ENCODE results near the gene GTF2A1.

GTF2A1 gene

DNA sequence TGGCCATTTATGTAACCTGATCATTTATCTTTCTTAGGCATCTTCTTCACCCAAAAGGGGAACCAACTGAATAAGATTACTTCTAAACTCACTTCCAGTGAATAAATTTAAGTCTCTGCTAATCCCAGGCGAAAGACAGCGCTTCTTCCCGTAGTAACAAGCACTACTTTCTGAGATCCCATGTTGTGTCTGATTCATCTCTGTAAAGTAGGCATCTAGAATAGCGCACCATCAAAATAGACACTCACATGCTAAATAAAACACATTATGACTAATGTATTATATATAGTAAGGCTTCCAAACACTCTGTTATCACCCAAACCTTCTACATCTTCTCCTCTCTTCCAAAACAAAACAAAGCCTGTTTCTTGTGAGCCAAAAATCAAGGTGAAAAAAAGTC lies 15.1 kb downstream of the GTF2A1 start:
- Histone ChIP-seq H3K27me3 (no peaks in the 10 kb centered on the region), H3K9me3 (replicated peaks in 1 of 11) (peaks cover 16 to 36% (median 29%) of the 10 kb centered on the region in 11 experiments), H3K36me3 (peaks cover 87 to 98% (median 91%) of the 10 kb centered on the region in 11 experiments), H3K4me2 (0 out of 22 replicates have a peak overlapping the region, but pooled peaks of 1 of the 11 experiments have one; percentile 15), H4K20me1 (peaks cover 0 to 20% (median 3%) of the 10 kb centered on the region in 11 experiments; a peak in 6 of 22 replicates), H3K4me3 (no peak overlapping the region), H3K4me1 (peaks cover 18 to 38% (median 20%) of the 10 kb centered on the region in 10 experiments), H3K27ac (no peak overlapping the region), H3K9ac (no peak overlapping the region)
- TF ChIP-seq Cebpa-rat (IDR thresholded peaks at IDR 0.05), result no peak

DNA sequence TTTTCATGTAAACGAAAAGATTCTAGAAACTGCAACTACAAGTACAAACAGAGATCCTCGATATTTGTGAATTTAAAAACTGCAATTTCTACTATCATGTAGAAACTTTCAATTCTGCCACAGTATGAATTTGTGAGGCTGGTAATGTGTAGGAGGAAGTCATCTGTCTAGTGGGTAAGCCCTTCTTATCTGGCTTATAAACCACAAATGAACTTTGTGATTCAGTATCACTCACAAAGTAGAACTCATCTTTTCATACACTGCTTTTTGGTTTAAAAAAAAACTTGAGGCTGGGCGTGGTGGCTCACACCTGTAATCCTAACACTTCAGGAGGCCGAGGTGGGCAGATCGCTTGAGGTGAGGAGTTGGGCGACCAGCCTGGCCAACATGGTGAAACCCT lies 20.7 kb downstream of the GTF2A1 start:
- no peak overlapping the region for H3K27ac ChIP-seq
- peaks cover 72 to 100% (median 93%) of the 10 kb centered on the region in 11 experiments for H3K36me3 ChIP-seq

DNA sequence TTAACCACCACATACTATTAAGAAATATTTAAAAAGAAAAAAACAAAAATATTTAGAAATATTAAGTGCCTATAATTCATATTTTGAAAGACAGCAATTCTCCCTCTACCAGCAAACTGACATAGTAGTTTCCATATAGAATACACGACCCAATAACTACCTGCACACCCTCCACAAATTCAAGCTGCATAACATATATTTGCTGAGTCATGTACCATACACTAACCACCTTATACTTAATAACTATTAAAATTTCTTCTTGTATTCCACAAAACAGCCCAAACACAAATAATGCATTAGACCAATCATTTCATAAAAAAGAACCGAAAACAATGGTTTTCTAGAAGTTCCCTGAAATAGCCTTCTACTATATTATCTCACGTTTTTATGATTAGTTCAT lies 21.7 kb downstream of the GTF2A1 start:
- Histone ChIP-seq H3K27me3 (no peaks in the 10 kb centered on the region), H3K9ac (no peak overlapping the region), H3K4me1 (peaks cover 0 to 9% (median 5%) of the 10 kb centered on the region in 10 experiments; a peak in 11 of 20 replicates), H3K9me3 (replicated peaks in 1 of 11) (no peaks in the 10 kb centered on the region), H3K4me2 (no peak overlapping the region), H3K4me3 (no peak overlapping the region), H3K27ac (no peak overlapping the region), H4K20me1 (peaks cover 0 to 32% (median 0%) of the 10 kb centered on the region in 11 experiments; a peak in 6 of 22 replicates), H3K36me3 (peaks cover 76 to 100% (median 93%) of the 10 kb centered on the region in 11 experiments)
- TF ChIP-seq Cebpa-rat (IDR thresholded peaks at IDR 0.05), result no peak

More for the DNA sequence above, 20.7 kb downstream of the GTF2A1 start:
- Histone ChIP-seq H3K4me1 (peaks cover 0 to 9% (median 5%) of the 10 kb centered on the region in 10 experiments; a peak in 11 of 20 replicates), H3K9ac (no peak overlapping the region), H3K4me3 (no peak overlapping the region), H3K9me3 (replicated peaks in 1 of 11) (no peaks in the 10 kb centered on the region), H4K20me1 (peaks cover 0 to 31% (median 0%) of the 10 kb centered on the region in 11 experiments; a peak in 4 of 22 replicates), H3K27me3 (no peaks in the 10 kb centered on the region), H3K4me2 (peak overlapping the region in 5 of 11 experiments; percentile 2 to 64 (median 25); a peak in 6 of 22 replicates)
- no peak for TF ChIP-seq Cebpa-rat (IDR thresholded peaks at IDR 0.05)

DNA sequence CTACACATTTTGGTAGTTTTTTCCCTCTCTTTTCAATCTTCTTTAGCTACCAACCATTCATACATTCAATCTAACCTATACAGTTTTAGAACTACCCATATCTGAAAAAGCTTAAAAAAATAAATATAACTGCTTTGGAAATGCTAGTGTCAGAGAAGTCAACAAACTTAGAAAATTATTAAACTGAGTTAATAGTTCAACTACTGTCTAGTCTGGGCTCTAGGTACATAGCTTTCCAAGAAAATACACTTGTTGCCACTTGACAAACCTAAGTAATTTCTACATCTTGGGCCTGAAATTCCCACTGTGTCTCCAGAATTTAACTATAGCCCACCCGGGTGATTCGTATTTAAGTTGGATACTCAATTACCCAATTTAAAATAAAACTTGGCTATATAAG lies 22.1 kb downstream of the GTF2A1 start:
- no peaks in the 10 kb centered on the region for H3K27me3 ChIP-seq
- no peak overlapping the region for H3K4me3 ChIP-seq
- H3K9ac ChIP-seq, result no peak overlapping the region
- peaks cover 0 to 9% (median 5%) of the 10 kb centered on the region in 10 experiments; a peak in 11 of 20 replicates for H3K4me1 ChIP-seq
- H3K9me3 ChIP-seq (replicated peaks in 1 of 11), result no peaks in the 10 kb centered on the region
- no peak overlapping the region for H3K4me2 ChIP-seq
- no peak for TF ChIP-seq Cebpa-rat (IDR thresholded peaks at IDR 0.05)
- H4K20me1 ChIP-seq, result peaks cover 0 to 32% (median 0%) of the 10 kb centered on the region in 11 experiments; a peak in 6 of 22 replicates
- no peak overlapping the region for H3K27ac ChIP-seq
- peaks cover 77 to 100% (median 93%) of the 10 kb centered on the region in 11 experiments for H3K36me3 ChIP-seq

DNA sequence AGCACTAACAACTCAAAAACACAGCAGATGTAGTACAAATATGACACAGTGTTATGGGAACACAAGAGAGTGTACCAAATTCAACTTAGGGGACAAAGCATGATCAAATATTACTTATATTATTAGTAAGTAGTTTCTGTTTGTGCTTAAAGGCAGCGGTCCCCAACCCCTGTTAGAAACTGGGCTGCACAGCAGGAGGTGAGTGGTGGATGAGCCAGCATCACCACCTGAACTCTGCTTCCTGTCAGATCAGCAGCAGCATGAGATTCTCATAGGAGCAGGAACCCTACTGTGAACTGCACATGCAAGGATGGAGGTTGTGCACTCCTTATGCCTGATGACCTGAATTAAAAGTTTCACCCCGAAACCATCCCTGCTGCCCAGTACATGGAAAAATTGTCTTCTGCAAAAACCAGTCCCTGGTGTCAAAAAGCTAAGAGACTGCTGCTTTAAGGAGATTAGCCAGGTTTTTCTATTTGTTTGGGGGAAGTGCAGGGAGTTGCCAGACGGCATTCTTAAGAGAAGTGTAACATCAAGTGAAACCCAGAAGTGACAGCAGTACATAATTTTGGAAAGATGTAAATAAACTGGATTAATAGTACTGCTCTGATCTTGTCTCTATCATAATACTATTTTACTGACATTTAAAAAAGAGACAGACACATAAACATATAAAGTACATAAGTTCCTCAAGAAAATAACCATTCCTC lies 26.7 kb downstream of the GTF2A1 start:
- Histone ChIP-seq H3K4me1 (no peaks in the 10 kb centered on the region), H3K9me3 (replicated peaks in 1 of 11) (no peaks in the 10 kb centered on the region), H3K4me2 (no peak overlapping the region), H3K4me3 (no peak overlapping the region), H4K20me1 (peaks cover 0 to 46% (median 0%) of the 10 kb centered on the region in 11 experiments; a peak in 5 of 22 replicates), H3K36me3 (peaks cover 79 to 100% (median 99%) of the 10 kb centered on the region in 11 experiments), H3K9ac (no peak overlapping the region), H3K27me3 (no peaks in the 10 kb centered on the region), H3K27ac (no peak overlapping the region)
- no peak for TF ChIP-seq Cebpa-rat (IDR thresholded peaks at IDR 0.05)

DNA sequence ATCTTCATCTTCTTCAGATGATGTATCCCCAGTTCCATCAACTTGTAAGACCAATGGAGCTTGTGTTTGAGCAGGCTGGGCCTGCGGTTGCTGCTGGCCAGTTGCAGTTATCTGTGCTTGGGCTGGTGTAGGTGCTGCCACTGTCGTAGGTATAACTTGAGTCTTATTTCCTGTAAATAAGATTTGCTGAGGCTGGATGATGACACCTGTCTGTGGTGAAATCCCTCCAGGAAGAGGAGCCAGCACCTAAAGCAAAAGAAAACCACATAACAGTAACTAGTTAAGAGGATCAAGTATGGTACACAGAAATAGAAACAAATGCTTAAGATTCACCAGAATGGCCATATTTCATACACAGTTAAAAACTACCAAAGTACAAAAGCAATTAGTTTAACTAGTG lies 28.2 kb downstream of the GTF2A1 start:
- H3K9me3 ChIP-seq (replicated peaks in 1 of 11), result no peaks in the 10 kb centered on the region
- no peaks in the 10 kb centered on the region for H3K27me3 ChIP-seq
- no peak for TF ChIP-seq Cebpa-rat (IDR thresholded peaks at IDR 0.05)
- H3K4me1 ChIP-seq, result no peaks in the 10 kb centered on the region
- H3K4me2 ChIP-seq, result no peak overlapping the region
- peaks cover 0 to 43% (median 0%) of the 10 kb centered on the region in 11 experiments; a peak in 5 of 22 replicates for H4K20me1 ChIP-seq
- H3K9ac ChIP-seq, result no peak overlapping the region
- H3K36me3 ChIP-seq, result peaks cover 80 to 100% (median 98%) of the 10 kb centered on the region in 11 experiments
- H3K27ac ChIP-seq, result no peak overlapping the region
- no peak overlapping the region for H3K4me3 ChIP-seq

DNA sequence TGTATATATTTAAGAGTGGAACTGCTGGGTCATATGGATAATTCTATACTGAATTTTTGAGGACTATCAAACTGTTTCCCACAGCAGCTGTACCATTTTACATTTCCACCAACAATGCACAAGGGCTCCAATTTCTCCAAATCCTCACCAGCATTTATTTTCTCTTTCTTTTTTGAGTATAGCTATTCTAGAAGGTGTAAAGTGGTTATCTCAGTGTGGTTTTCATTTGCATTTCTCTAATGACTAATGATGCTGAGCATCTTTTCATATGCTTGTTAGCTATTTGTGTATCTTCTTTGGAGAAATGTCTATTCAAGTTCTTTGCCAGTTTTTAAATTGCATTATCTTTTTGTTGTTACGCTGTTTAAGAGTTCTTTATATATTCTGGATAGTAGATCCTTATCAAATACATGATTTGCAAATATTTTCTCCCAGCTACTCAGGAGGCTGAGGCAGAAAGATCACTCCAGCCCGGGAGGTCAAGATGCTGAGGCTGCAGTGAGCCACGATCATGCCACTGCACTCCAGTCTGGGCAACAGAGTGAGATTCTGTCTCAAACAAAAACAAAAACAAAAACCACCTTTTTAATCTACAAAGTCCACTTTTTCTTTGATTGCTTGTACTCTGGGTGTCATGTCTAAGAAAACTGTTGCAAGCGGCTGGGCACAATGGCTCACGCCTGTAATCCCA lies 32.8 kb downstream of the GTF2A1 start:
- Histone ChIP-seq H3K36me3 (peaks cover 82 to 100% (median 97%) of the 10 kb centered on the region in 11 experiments), H3K9me3 (replicated peaks in 1 of 11) (no peaks in the 10 kb centered on the region), H3K4me1 (peaks cover 0 to 8% (median 0%) of the 10 kb centered on the region in 10 experiments; a peak in 1 of 20 replicates), H3K4me3 (no peak overlapping the region), H3K9ac (no peak overlapping the region), H3K27me3 (no peaks in the 10 kb centered on the region), H3K27ac (no peak overlapping the region), H4K20me1 (peaks cover 0 to 45% (median 0%) of the 10 kb centered on the region in 11 experiments; a peak in 3 of 22 replicates), H3K4me2 (no peak overlapping the region)
- TF ChIP-seq Cebpa-rat (IDR thresholded peaks at IDR 0.05), result no peak

DNA sequence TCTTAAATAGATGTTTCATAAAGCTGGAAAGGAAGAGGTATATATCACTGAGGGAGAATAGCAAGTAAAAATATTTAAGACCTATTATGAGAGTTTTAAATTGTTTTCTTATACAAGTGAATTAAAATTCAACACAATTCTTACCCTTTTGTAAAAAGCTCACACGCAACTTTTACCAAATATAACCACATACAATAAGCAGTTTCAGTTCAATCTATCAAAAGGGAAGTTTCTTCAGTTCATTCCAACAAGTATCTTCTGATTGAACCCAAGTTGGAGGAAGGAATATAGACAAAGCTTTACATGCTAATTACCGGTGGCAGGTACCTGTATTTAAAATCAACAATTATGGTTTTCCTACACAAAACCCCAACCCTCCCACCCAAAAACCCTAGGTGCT lies 41.1 kb downstream of the GTF2A1 start:
- Histone ChIP-seq H3K4me3 (no peak overlapping the region), H3K4me1 (peaks cover 0 to 74% (median 0%) of the 10 kb centered on the region in 10 experiments; a peak in 6 of 20 replicates), H3K9ac (no peak overlapping the region), H3K27me3 (no peaks in the 10 kb centered on the region), H3K27ac (0 out of 22 replicates have a peak overlapping the region, but pooled peaks of 1 of the 11 experiments have one; percentile 3), H4K20me1 (peaks cover 0 to 10% (median 0%) of the 10 kb centered on the region in 11 experiments; a peak in 1 of 22 replicates), H3K36me3 (peaks cover 42 to 67% (median 49%) of the 10 kb centered on the region in 11 experiments), H3K9me3 (replicated peaks in 1 of 11) (no peaks in the 10 kb centered on the region), H3K4me2 (peak overlapping the region in 2 of 11 experiments; percentile 37 to 48; a peak in 3 of 22 replicates)
- TF ChIP-seq Cebpa-rat (IDR thresholded peaks at IDR 0.05), result no peak

DNA sequence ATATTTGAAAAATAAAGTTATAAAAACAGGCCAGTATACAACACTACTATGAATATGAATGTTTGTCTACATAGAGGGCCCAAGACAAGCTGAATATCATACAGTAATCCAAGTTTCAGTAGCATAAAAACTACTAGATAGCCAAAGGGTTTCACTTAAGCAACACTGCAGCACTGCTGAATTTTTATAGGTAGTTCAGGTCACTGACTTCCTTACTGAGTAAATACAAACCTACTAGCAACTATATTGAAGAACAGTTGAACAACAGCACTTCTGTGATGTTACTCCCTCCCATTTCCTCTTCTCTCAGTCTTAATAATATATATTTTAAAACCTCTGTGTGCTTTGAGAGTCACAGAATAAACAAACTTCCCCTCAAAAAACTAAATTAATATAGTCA lies 42.7 kb downstream of the GTF2A1 start:
- peaks cover 0 to 70% (median under 1%) of the 10 kb centered on the region in 10 experiments; a peak in 10 of 20 replicates for H3K4me1 ChIP-seq
- H3K36me3 ChIP-seq, result peaks cover 28 to 52% (median 37%) of the 10 kb centered on the region in 11 experiments
- no peak overlapping the region for H3K4me3 ChIP-seq
- TF ChIP-seq Cebpa-rat (IDR thresholded peaks at IDR 0.05), result no peak
- peak overlapping the region in 2 of 11 experiments; percentile 37 to 69; a peak in 3 of 22 replicates for H3K4me2 ChIP-seq
- no peak overlapping the region for H3K9ac ChIP-seq
- H3K27ac ChIP-seq, result peak overlapping the region in 1 of 11 experiments; percentile 7; a peak in 1 of 22 replicates
- H3K27me3 ChIP-seq, result no peaks in the 10 kb centered on the region
- H4K20me1 ChIP-seq, result peaks cover 0 to 5% (median 0%) of the 10 kb centered on the region in 11 experiments; a peak in 1 of 22 replicates
- H3K9me3 ChIP-seq (replicated peaks in 1 of 11), result no peaks in the 10 kb centered on the region

Measured in BLaER1 treated with 17β-estradiol and CSF1 and Interleukin-3, amounts not matched to agents 10 nM and 100 nM (cell line).